ENCODE measurements around the gene DENND6B.

DNA sequence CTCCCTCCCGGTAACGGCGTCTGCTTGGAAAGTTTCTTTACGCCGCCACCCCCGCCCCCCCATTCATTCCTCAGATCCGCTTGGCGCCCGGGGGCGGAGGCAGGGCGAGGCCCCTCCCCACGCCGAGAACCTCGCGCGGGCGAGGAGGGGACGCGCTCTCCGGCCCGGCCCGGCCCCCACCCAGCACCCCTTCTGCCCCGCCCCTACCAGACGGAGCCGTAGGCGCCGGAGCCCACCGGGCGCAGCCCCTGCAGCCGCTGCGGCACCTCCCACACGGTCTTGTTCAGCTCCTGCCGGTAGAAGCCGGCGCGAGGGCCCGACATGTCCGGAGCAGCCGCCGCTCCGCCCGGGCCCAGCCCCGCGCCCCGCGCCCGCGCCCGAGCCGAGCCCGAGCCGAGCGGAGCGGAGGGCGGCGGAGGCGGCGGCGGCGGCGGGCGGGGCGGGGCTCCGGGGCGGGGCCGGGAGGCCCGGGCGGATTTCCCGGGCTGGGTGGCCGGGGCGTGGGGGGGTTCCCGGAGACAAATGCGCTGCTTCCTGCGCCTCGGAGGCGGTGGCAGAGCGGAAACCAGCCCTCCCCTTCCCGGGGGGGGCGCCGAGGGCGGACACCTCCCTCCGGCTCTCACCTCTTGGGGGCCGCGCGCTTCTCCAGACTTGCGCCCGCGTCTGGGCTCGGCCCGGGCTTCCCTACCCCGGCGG, 56.7 kb downstream of the DENND6B start, which contains the start of gene MAPK11:
- TF ChIP-seq, protein P1, sequence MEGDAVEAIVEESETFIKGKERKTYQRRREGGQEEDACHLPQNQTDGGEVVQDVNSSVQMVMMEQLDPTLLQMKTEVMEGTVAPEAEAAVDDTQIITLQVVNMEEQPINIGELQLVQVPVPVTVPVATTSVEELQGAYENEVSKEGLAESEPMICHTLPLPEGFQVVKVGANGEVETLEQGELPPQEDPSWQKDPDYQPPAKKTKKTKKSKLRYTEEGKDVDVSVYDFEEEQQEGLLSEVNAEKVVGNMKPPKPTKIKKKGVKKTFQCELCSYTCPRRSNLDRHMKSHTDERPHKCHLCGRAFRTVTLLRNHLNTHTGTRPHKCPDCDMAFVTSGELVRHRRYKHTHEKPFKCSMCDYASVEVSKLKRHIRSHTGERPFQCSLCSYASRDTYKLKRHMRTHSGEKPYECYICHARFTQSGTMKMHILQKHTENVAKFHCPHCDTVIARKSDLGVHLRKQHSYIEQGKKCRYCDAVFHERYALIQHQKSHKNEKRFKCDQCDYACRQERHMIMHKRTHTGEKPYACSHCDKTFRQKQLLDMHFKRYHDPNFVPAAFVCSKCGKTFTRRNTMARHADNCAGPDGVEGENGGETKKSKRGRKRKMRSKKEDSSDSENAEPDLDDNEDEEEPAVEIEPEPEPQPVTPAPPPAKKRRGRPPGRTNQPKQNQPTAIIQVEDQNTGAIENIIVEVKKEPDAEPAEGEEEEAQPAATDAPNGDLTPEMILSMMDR (IDR thresholded peaks at IDR 0.05), result no peak
- no peak for TF ChIP-seq POLR2A (IDR thresholded peaks at IDR 0.05)
